ENCODE data around the gene IFI44L.

- TF ChIP-seq CTCF (optimal IDR thresholded peaks at IDR 0.05 in 1 of 3, IDR thresholded peaks at IDR 0.05 in 1 of 3, conservative IDR thresholded peaks at IDR 0.05 in 1 of 3; ENCODE audit: extremely low read depth in 1 of 3, insufficient read depth in 2 of 3, low read length in 3 of 3), result no peak
- no peak for TF ChIP-seq EZH2 (IDR thresholded peaks at IDR 0.05; ENCODE audit: low read length)
Measured at GRCh38 chr1:78606274-78606673, 14.0 kb upstream of the IFI44L start.
